Keratinocyte (primary cell): ENCODE measurements around the gene TWIST2. TPM values are rescaled to one million over a fixed set of nuclear protein-coding genes. Genes with fewer than 3 reads are reported as not detected.

Experiments
- DNase-seq: peaks from one replicate; pipeline ENCODE4 v3.0.0-alpha.2; 2011; ENCODE audit warnings: low read depth, missing footprints, low spot score
- FAIRE-seq: peaks from 2 replicates; lab custom pipeline; 2011; peaks lifted over from hg19 to GRCh38; lab: Jason Lieb, UNC
- H2AFZ ChIP-seq: 2 replicates; pipeline ENCODE4 v1.6.0; 2012; ENCODE audit warnings: low read length, control low read depth, inconsistent platforms; ENCODE audit not compliant: control insufficient read depth
- H3K27ac ChIP-seq: 2 replicates; pipeline ENCODE4 v1.5.1; 2011; ENCODE audit warnings: low read length; ENCODE audit not compliant: control insufficient read depth, insufficient read depth
- H3K27me3 ChIP-seq: 3 replicates; pipeline ENCODE4 v1.6.0; 2011; ENCODE audit warnings: low read length; ENCODE audit not compliant: control insufficient read depth, insufficient read depth; ENCODE audit errors: extremely low read depth
- H3K36me3 ChIP-seq, 2 experiments: 2 replicates in 1 of 2; 3 replicates in 1 of 2; pipeline ENCODE4 v1.5.1; 2011; ENCODE audit warnings: low read length in 2 of 2, mild to moderate bottlenecking in 1 of 2; ENCODE audit not compliant: control insufficient read depth in 2 of 2, insufficient read depth in 2 of 2; ENCODE audit errors: extremely low read depth in 1 of 2
- H3K4me1 ChIP-seq: 3 replicates; pipeline ENCODE4 v1.5.1; 2011; ENCODE audit warnings: low read length; ENCODE audit not compliant: control insufficient read depth, insufficient read depth; ENCODE audit errors: extremely low read depth
- H3K4me2 ChIP-seq: 3 replicates; pipeline ENCODE4 v1.6.0; 2011; ENCODE audit warnings: low read depth, low read length; ENCODE audit not compliant: control insufficient read depth, insufficient read depth; ENCODE audit errors: extremely low read depth
- H3K4me3 ChIP-seq, 3 experiments: fragments of 200-600 bp in 1 of 3; sonication (generic) in 1 of 3; 2 replicates in 2 of 3; 3 replicates in 1 of 3; pipeline ENCODE4 v1.5.1; 2011 to 2016; ENCODE audit warnings: low read length in 3 of 3, mild to moderate bottlenecking in 3 of 3, control low read depth in 2 of 3, inconsistent platforms in 1 of 3, low read depth in 1 of 3, mixed read lengths in 1 of 3, mixed run types in 1 of 3, moderate library complexity in 1 of 3; ENCODE audit not compliant: control insufficient read depth in 2 of 3, insufficient read depth in 2 of 3; ENCODE audit errors: extremely low read depth in 1 of 3
- H3K79me2 ChIP-seq: 2 replicates; pipeline ENCODE4 v1.6.0; 2012; ENCODE audit warnings: low read length; ENCODE audit not compliant: control insufficient read depth, insufficient read depth
- H3K9ac ChIP-seq: 3 replicates; pipeline ENCODE4 v1.6.0; 2011; ENCODE audit warnings: low read length; ENCODE audit not compliant: control insufficient read depth, insufficient read depth; ENCODE audit errors: extremely low read depth
- H3K9me1 ChIP-seq: 3 replicates; pipeline ENCODE4 v1.6.0; 2011; ENCODE audit warnings: low read length; ENCODE audit not compliant: control insufficient read depth, insufficient read depth; ENCODE audit errors: extremely low read depth
- H3K9me3 ChIP-seq: 2 replicates; pipeline ENCODE4 v1.5.1; 2012; ENCODE audit warnings: low read depth, low read length; ENCODE audit not compliant: control insufficient read depth
- H4K20me1 ChIP-seq: 3 replicates; pipeline ENCODE4 v1.6.0; 2011; ENCODE audit warnings: low read length; ENCODE audit not compliant: control insufficient read depth, insufficient read depth; ENCODE audit errors: extremely low read depth
- EZH2 ChIP-seq: IDR thresholded peaks from one replicate; pipeline ENCODE4 v1.6.1; 2012; ENCODE audit warnings: inconsistent platforms, mild to moderate bottlenecking, low read length, moderate library complexity
- dilution Hi-C: fragments of 300-500 bp; cut with MboI; formaldehyde crosslinking; loops from one replicate; pipeline ENCODE4 v1.7.0; 2020; ENCODE audit warnings: low sequenced_read_pairs; ENCODE audit not compliant: extremely low pct_ligation_motif_present
- polyA plus RNA-seq, 5 experiments: library from polyadenylated mRNA; depleted of rRNA in 3 of 5; stranded (reverse) in 3 of 5; stranded (forward) in 1 of 5; unstranded in 1 of 5; fragments of >200 nt; gene quantifications; 1 replicate in 1 of 5; 2 replicates in 3 of 5; 3 replicates in 1 of 5; pipeline versions ENCODE4 v1.2.1 to v1.2.3, GENCODE V29; 2011 to 2012; ENCODE audit warnings: missing spikeins in 2 of 5, low read depth in 1 of 5, low replicate concordance in 1 of 5
- TF ChIP-seq, protein P1 (sequence below), 3 experiments: IDR thresholded peaks in 1 of 3; conservative IDR thresholded peaks in 1 of 3; optimal IDR thresholded peaks in 1 of 3; 2 replicates in 2 of 3; 3 replicates in 1 of 3; pipeline versions ENCODE3 to v1.5.1; 2011; ENCODE audit warnings: low read length in 3 of 3, mild to moderate bottlenecking in 3 of 3, moderate library complexity in 2 of 3, control low read depth in 1 of 3, inconsistent platforms in 1 of 3; ENCODE audit not compliant: insufficient read depth in 2 of 3; ENCODE audit errors: extremely low read depth in 1 of 3

TWIST2 gene
- polyA plus RNA-seq, 1 donor (not counting 4 experiments of a cell fraction or from before 2014, with no cell fraction given) = 5.5 TPM

- no peaks in the 10 kb centered on the region for H3K4me1 ChIP-seq
- FAIRE-seq (no peak), DNase-seq (no peak)
- H3K4me3 ChIP-seq = no peak overlapping the region
- H3K36me3 ChIP-seq = no peaks in the 10 kb centered on the region
- H3K27me3 ChIP-seq = peaks cover 3% of the 10 kb centered on the region
- dilution Hi-C loops = no loop called here
- H3K27ac ChIP-seq = no peak overlapping the region
- no peak overlapping the region for H3K4me2 ChIP-seq
- H3K9ac ChIP-seq = no peak overlapping the region
- H3K9me3 ChIP-seq = no peaks in the 10 kb centered on the region
- TF ChIP-seq, protein P1, sequence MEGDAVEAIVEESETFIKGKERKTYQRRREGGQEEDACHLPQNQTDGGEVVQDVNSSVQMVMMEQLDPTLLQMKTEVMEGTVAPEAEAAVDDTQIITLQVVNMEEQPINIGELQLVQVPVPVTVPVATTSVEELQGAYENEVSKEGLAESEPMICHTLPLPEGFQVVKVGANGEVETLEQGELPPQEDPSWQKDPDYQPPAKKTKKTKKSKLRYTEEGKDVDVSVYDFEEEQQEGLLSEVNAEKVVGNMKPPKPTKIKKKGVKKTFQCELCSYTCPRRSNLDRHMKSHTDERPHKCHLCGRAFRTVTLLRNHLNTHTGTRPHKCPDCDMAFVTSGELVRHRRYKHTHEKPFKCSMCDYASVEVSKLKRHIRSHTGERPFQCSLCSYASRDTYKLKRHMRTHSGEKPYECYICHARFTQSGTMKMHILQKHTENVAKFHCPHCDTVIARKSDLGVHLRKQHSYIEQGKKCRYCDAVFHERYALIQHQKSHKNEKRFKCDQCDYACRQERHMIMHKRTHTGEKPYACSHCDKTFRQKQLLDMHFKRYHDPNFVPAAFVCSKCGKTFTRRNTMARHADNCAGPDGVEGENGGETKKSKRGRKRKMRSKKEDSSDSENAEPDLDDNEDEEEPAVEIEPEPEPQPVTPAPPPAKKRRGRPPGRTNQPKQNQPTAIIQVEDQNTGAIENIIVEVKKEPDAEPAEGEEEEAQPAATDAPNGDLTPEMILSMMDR (optimal IDR thresholded peaks at IDR 0.05 in 1 of 3, IDR thresholded peaks at IDR 0.05 in 1 of 3, conservative IDR thresholded peaks at IDR 0.05 in 1 of 3; ENCODE audit: extremely low read depth in 1 of 3, insufficient read depth in 2 of 3, low read length in 3 of 3) = no peak
- TF ChIP-seq EZH2 = no peak
- no peaks in the 10 kb centered on the region for H3K9me1 ChIP-seq
- no peaks in the 10 kb centered on the region for H3K79me2 ChIP-seq
- no peak overlapping the region for H2AFZ ChIP-seq
- H4K20me1 ChIP-seq = no peaks in the 10 kb centered on the region
These were observed 57.3 kb downstream of the TWIST2 start for GRCh38 chr2:238905224-238905623.

GRCh38 chr2:238905644-238906043 is 57.8 kb downstream of the TWIST2 start:
- no peak for TF ChIP-seq EZH2
- TF ChIP-seq, protein P1 (optimal IDR thresholded peaks at IDR 0.05 in 1 of 3, IDR thresholded peaks at IDR 0.05 in 1 of 3, conservative IDR thresholded peaks at IDR 0.05 in 1 of 3; ENCODE audit: extremely low read depth in 1 of 3, insufficient read depth in 2 of 3, low read length in 3 of 3) = no peak
- no peak overlapping the region for H3K9ac ChIP-seq
- H4K20me1 ChIP-seq = no peaks in the 10 kb centered on the region
- FAIRE-seq = no peak
- no peaks in the 10 kb centered on the region for H3K4me1 ChIP-seq
- no peaks in the 10 kb centered on the region for H3K36me3 ChIP-seq
- dilution Hi-C loops = no loop called here
- no peak overlapping the region for H3K4me2 ChIP-seq
- DNase-seq = no peak
- no peaks in the 10 kb centered on the region for H3K79me2 ChIP-seq
- peaks cover 3% of the 10 kb centered on the region for H3K27me3 ChIP-seq
- H3K4me3 ChIP-seq = no peak overlapping the region
- no peak overlapping the region for H3K27ac ChIP-seq
- no peaks in the 10 kb centered on the region for H3K9me1 ChIP-seq
- H2AFZ ChIP-seq = no peak overlapping the region
- no peaks in the 10 kb centered on the region for H3K9me3 ChIP-seq
